ENCODE results near the gene ZNF836. TPM values are rescaled to one million over a fixed set of nuclear protein-coding genes. Genes with fewer than 3 reads are reported as not detected.

Gene ZNF836
- total and polyA plus RNA-seq, 9 of the 15 experiments (the other 6 are each of a cell fraction or from before 2014, with no cell fraction given) = 0.24 to 0.69 (median 0.64) TPM; not detected in 2

- TF ChIP-seq MAFK (IDR thresholded peaks at IDR 0.05; ENCODE audit: low read length) (no peak), ZNF707 (CRISPR knock-in tag; conservative IDR thresholded peaks at IDR 0.05) (no peak), ZBTB26 (CRISPR knock-in tag; IDR thresholded peaks at IDR 0.05) (peak; percentile 80; the same call in 1 of the 2 replicates), CBX8 (IDR thresholded peaks at IDR 0.05; ENCODE audit: borderline replicate concordance, extremely low read depth, low read depth, low read length, poor library complexity, severe bottlenecking) (no peak), EWSR1 (IDR thresholded peaks at IDR 0.05; ENCODE audit: borderline replicate concordance, low read depth, partially characterized antibody) (no peak), ZNF511 (CRISPR knock-in tag; IDR thresholded peaks at IDR 0.05) (no peak), TRIM28 (IDR thresholded peaks at IDR 0.05) (no peak), ZNF444 (CRISPR knock-in tag; IDR thresholded peaks at IDR 0.05) (no peak), NCOA6 (IDR thresholded peaks at IDR 0.05) (no peak), SAFB2 (IDR thresholded peaks at IDR 0.05; ENCODE audit: borderline replicate concordance, low read depth, low read length, severe bottlenecking) (no peak), ATF2 (CRISPR knock-in tag; IDR thresholded peaks at IDR 0.05) (no peak), ZNF354B (CRISPR knock-in tag; IDR thresholded peaks at IDR 0.05) (no peak), SREBF1 (IDR thresholded peaks at IDR 0.05; ENCODE audit: borderline replicate concordance, low read depth, low read length) (no peak), HSF4 (CRISPR knock-in tag; IDR thresholded peaks at IDR 0.05; ENCODE audit: borderline replicate concordance) (no peak), HDAC1 (IDR thresholded peaks at IDR 0.05) (peak; percentile 27 to 94; a peak in 3 of 4 replicates), ATF4 (CRISPR knock-in tag; IDR thresholded peaks at IDR 0.05) (no peak), PCBP2 (IDR thresholded peaks at IDR 0.05; ENCODE audit: low read depth, low read length, poor library complexity, severe bottlenecking) (no peak), CBX2 (IDR thresholded peaks at IDR 0.05; ENCODE audit: insufficient read depth, low read length, poor library complexity, severe bottlenecking) (no peak), YY1 (IDR thresholded peaks at IDR 0.05; ENCODE audit: borderline replicate concordance in 1 of 3, control insufficient read depth in 1 of 3, extremely low read depth in 1 of 3, insufficient read depth in 3 of 3, insufficient read length in 1 of 3, insufficient replicate concordance in 2 of 3, low read depth in 1 of 3, low read length in 2 of 3) (peak in 1 of 3 experiments; percentile 24), ZNF280A (IDR thresholded peaks at IDR 0.05; ENCODE audit: low read depth, partially characterized antibody) (no peak)
Observed at GRCh38 chr19:52138278-52138982, 33.0 kb downstream of the ZNF836 start (continued).

All from K562 (cell line).